ENCODE measurements around the gene NELFCD.
"Not testable (repeated sequence)": the region's sequence is repeated elsewhere in the genome, so short reads cannot be mapped to it uniquely, and the experiment has no call there.

Gene NELFCD, protein sequence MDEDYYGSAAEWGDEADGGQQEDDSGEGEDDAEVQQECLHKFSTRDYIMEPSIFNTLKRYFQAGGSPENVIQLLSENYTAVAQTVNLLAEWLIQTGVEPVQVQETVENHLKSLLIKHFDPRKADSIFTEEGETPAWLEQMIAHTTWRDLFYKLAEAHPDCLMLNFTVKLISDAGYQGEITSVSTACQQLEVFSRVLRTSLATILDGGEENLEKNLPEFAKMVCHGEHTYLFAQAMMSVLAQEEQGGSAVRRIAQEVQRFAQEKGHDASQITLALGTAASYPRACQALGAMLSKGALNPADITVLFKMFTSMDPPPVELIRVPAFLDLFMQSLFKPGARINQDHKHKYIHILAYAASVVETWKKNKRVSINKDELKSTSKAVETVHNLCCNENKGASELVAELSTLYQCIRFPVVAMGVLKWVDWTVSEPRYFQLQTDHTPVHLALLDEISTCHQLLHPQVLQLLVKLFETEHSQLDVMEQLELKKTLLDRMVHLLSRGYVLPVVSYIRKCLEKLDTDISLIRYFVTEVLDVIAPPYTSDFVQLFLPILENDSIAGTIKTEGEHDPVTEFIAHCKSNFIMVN

GRCh38 chr20:58980711-58981627 is at the start of gene NELFCD:
NELFCD (plus strand) TSS chr20:58981256; CDS start chr20:58981310, 54 bp downstream.
- in situ Hi-C loops (cut with MboI; ENCODE audit: low sequenced_read_pairs): no loop called here

- in situ Hi-C loops (cut with MboI; ENCODE audit: low sequenced_read_pairs): no loop called here
These were observed 48.9 kb upstream of the NELFCD start for GRCh38 chr20:58932170-58932569.

DNA sequence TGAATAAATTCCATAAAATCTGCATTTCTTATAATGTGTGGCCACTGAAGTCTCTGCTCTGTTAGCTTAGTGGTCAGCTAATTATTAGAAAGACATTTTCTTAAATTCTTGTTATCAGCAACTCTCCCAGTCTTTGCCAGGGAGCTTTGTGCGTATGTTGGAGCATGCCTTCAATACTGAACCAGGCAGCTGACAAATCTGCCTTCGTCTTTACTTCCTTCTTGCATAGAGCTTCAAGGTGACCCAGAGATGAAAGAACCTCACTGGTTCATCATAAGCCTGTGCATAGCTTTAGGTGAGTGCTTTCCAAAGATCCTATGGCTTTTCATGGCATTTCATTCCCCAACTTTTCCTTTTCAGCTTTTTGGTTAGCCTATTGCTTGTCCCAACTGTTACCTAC is 43.0 kb upstream of the NELFCD start:
- in situ Hi-C loops (cut with MboI; ENCODE audit: low sequenced_read_pairs): no loop called here

GRCh38 chr20:58938541-58938940 is 42.5 kb upstream of the NELFCD start:
- in situ Hi-C loops (cut with MboI; ENCODE audit: low sequenced_read_pairs): no loop called here

- in situ Hi-C loops (cut with MboI; ENCODE audit: low sequenced_read_pairs): no loop called here
These were observed 39.6 kb upstream of the NELFCD start for GRCh38 chr20:58941471-58941870.

DNA sequence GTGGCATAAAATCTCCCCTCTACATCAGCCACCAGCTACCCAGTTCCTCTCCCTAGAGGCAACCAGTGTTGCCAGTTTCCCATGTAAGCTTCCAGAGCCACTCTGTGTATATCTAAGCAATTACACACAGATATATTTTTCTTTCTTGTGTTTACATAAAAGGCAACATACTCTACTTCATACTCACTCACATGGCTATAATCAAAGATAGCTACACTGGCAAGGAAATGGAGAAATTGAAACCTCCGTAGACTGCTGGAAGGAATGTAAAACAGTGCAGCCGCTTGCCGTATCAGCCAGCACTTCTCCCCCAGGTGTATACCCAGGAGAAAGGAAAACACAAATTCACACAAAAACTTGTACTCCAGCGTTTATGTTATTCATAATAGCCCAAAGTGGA is 38.5 kb upstream of the NELFCD start:
- in situ Hi-C loops (cut with MboI; ENCODE audit: low sequenced_read_pairs): no loop called here

DNA sequence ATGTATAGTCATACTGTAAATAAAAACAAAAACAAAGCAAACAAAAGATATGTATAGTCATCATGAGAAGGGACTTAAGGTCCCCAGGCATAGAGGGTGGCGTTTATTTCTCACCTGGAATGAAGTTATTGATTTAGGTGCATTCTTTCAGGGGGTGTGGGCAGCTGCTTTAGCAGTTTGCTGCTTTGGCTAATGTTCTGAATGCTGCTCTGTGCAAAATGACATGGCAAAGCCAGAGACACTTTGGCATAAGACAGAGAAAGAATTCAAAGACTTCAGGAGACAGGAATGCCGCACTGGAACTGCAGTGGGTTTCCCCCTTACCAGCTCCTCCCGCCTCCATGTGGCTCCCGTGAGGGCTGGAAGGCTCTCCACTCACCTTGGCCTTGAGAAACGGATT is 36.4 kb upstream of the NELFCD start:
- in situ Hi-C loops (cut with MboI; ENCODE audit: low sequenced_read_pairs): no loop called here

DNA sequence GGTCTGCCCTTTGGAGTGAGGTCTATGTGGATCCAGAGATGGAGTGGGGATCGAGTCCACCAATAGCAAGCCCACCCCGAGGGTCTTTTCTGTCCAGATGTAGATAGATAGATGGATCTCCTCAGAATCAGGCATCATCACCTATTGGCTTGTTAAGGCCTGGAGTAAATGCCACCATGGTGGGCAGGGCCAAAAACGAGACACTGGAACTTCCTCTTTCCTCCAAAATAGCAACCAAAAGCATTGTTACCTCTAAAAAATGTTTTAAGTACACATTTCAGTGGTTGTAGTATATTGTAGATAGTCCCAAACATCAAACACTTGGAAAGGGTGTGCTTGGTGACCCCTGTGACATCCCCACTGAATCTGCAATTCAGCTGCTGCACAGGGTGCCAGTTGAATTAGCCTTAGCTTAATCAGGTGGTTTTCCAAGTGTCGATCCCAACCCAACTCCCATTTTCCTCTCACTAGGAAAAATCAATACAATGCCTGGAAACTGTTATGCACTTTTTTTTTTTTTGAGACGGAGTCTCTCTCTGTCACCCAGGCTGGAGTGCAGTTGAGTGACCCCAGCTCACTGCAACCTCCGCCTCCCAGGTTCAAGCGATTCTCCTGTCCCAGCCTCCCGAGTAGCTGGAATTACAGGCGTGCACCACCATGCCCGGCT is 35.0 kb upstream of the NELFCD start:
- in situ Hi-C loops (cut with MboI; ENCODE audit: low sequenced_read_pairs): no loop called here

- in situ Hi-C loops (cut with MboI; ENCODE audit: low sequenced_read_pairs): not testable (repeated sequence)
These were observed 33.2 kb upstream of the NELFCD start for GRCh38 chr20:58947797-58948388.

GRCh38 chr20:58950603-58951002 is 30.5 kb upstream of the NELFCD start:
- in situ Hi-C loops (cut with MboI; ENCODE audit: low sequenced_read_pairs): no loop called here

- in situ Hi-C loops (cut with MboI; ENCODE audit: low sequenced_read_pairs): no loop called here
These were observed 28.0 kb upstream of the NELFCD start for GRCh38 chr20:58953050-58953449.

DNA sequence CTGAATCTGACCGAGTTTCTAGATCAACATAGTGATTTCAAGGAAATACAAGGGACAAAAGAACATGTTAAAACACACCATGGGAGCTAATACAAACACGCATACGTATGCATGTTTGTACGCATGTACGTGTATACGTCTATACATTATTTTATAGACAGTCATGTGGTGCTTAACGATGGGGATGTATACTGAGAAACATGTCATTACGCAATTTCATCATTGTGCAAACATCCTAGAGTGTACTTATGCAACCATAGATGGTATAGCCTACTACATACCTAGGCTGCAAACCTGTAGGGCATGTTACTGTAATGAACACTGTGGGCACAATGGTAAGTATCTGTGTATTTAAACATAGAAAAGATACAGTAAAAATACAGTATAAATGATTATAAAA is 25.0 kb upstream of the NELFCD start:
- in situ Hi-C loops (cut with MboI; ENCODE audit: low sequenced_read_pairs): no loop called here

DNA sequence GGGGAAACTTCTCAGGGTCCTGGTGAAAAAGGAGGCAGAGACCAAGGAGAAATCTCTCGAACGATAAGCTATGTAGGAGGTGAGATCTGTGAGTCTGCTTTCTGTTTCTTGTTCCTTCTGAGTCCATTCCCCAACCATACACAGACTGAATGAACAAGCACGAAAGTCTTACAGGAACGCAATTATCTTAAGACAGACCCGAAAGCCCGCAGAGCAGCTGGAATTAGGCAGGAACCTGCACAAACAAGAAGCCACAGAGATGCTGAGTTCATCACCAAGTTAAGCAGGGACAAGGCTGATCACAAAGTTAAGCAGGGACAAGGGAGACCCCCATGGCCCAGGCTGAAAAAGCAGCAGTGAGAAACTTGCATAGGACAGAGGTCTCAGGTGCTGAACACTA is 21.4 kb upstream of the NELFCD start:
- in situ Hi-C loops (cut with MboI; ENCODE audit: low sequenced_read_pairs): no loop called here

DNA sequence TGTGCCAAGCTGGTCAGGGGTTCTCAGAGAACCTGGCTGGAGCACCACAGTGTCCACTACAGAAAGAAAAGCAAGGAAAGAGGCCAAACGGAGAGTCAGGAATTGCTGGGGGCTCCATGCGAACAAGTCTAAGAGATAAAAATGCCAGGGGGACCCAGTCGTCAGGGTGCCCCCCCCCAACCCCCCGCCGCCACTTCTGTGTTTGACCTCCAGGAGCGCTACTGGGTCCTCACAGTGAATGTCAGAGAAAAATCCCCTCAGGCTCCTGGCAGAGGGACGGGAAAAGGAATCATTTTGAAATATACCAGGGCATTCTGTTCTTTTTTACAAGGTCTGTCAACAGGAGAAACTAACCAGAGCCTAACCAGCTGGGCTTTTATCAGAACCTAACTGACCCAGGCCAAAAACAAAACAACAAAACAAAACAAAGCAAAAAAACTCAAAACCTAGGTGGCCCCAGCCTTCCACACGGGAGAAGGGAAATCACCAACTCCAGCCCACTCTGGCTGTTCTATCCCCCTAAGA is 17.9 kb upstream of the NELFCD start:
- in situ Hi-C loops (cut with MboI; ENCODE audit: low sequenced_read_pairs): no loop called here

DNA sequence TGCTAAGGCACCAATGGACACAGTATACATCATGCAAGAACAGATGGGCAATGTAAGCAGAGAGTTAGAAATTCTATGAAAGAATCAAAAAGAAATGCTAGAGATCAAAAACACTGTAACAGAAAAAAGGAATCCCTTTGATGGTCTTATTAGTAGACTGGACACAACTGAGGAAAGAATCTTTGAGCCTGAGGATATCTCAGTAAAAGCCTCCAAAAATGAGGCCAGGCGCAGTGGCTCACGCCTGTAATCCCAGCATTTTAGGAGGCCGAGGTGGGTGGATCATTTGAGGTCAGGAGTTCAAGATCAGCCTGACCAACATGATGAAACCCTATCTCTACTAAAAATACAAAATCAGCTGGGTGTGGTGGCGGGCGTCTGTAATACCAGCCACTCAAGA is 17.1 kb upstream of the NELFCD start:
- in situ Hi-C loops (cut with MboI; ENCODE audit: low sequenced_read_pairs): not testable (repeated sequence)

DNA sequence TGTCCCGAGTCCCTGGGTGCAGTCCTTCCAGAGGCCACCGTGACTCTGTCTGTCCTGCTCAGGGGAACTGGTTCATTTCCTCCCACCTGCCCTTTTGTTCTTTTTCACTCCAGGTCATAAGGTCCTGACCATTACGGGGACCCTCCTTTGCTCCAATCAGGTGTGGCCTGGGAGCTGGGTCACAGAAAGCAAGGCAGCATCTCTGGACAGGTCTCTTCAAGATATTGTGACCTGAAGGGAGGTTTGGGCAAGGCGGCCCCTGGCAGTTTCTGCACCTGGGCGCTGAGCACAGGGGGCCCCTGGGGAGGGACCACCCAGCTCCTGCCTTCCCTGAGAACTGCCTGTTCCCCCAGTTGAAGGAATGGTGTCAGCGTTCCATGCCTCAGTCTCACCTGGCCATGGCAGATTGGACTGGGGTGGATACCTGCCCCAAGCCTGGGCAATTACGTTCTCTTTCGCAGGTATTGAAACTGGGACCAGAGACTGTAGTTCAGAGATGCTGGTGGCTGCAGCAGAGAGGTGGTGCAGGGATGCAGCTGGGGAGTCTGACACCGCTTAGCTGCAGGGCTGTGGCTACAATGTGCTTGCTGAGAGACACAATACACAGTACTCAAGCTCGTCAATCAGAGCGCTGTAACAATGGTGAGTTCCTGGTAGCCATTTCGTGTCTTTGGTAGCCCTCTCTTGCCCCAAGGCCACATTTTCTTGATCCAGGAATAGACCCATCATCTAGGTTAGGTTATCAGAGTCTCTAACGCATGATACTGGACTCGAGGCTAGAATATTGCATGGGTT is 15.6 kb upstream of the NELFCD start:
- in situ Hi-C loops (cut with MboI; ENCODE audit: low sequenced_read_pairs): no loop called here

DNA sequence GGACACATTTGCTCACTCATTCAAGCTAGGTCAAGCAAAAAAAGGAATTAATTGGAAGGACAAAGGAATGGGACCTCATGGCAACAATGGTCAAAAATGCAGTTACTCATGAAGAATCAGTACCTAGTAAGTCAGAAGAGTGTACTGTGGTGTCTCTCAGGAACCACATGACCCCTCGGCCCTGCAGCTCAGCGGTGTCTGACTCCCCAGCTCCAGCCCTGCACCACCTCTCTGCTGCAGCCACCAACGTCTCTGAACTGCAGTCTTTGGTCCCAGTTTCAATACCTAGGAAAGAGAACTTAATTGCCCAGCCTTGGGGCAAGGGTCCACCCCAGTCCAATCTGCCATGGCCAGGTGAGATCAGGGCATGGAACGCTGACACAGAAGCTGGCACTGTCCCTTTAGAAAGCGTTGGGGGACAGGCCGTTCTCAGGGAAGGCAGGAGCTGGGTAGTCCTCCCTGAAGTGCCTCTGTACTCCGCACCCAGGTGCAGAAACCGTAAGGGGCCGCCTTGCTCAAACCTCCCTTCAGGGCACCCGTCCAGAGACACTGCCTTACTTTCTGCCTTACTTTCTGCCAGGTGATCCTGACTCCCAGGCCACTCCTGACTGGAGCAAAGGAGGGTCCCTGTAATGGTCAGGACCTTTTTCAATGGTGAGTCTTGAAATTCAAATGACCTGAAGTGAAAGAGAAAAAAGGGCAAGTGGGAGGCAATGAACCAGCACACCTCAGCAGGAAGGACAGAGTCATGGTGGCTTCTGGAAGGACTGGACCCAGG is 13.2 kb upstream of the NELFCD start:
- in situ Hi-C loops (cut with MboI; ENCODE audit: low sequenced_read_pairs): no loop called here

DNA sequence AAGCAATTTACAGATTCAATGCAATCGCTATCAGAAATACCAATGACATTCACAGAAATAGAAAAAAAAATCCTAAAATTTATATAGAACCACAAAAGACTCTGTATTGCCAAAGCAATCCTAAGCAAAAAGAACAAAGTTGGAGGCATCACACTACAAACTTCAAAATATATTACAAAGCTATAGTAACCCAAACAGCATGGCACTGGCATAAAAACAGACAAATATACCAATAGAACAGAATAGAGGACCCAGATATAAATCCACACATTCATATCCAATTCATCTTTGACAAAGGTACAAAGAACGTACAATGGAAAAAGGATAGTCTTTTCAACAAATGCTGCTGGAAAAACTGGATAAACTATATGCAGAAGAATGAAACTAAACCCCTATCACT is 11.6 kb upstream of the NELFCD start:
- in situ Hi-C loops (cut with MboI; ENCODE audit: low sequenced_read_pairs): no loop called here

GRCh38 chr20:58970146-58970545 is 10.9 kb upstream of the NELFCD start:
- in situ Hi-C loops (cut with MboI; ENCODE audit: low sequenced_read_pairs): no loop called here
